Neural progenitor cell (in vitro differentiated cells): ENCODE measurements around the gene TYK2.
"Not testable (repeated sequence)": the region's sequence is repeated elsewhere in the genome, so short reads cannot be mapped to it uniquely, and the experiment has no call there.

ENCODE experiments used
- EZH2 ChIP-seq: fragments of 200-600 bp; sonication (generic); IDR thresholded peaks from 2 replicates; pipeline ENCODE4 v1.6.1; 2017; ENCODE audit warnings: antibody characterized with exemption, mild to moderate bottlenecking, moderate library complexity
- TF ChIP-seq, protein P1 (sequence below): fragments of 200-600 bp; sonication (generic); IDR thresholded peaks from 2 replicates; pipeline ENCODE4 v1.5.1; 2017; ENCODE audit warnings: antibody characterized with exemption, mild to moderate bottlenecking

DNA sequence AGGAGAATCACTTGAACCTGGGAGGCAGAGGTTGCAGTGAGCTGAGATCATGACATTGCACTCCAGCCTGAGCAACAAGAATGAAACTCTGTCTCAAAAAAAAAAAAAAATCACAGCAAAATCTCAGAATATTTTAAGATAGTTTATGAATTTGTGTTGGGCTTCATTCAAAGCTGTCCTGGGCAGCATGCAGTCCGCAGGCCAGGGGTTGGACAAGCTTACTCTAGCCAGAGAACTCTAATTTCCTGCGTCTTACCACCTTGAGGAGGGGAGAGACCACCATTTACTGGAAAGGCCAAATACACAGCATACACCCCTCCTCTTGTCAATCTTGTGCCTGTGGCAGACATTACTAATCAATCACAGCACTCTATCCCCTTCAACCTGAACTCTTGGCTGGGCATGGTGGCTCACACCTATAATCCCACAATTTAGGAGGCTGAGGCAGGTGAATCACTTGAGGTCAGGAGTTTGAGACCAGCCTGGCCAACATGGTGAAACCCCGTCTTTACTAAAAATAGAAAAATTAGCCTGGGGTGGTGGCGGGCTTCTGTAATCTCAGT, 13.3 kb downstream of the TYK2 start:
- TF ChIP-seq EZH2, result not testable (repeated sequence)
- TF ChIP-seq, protein P1, sequence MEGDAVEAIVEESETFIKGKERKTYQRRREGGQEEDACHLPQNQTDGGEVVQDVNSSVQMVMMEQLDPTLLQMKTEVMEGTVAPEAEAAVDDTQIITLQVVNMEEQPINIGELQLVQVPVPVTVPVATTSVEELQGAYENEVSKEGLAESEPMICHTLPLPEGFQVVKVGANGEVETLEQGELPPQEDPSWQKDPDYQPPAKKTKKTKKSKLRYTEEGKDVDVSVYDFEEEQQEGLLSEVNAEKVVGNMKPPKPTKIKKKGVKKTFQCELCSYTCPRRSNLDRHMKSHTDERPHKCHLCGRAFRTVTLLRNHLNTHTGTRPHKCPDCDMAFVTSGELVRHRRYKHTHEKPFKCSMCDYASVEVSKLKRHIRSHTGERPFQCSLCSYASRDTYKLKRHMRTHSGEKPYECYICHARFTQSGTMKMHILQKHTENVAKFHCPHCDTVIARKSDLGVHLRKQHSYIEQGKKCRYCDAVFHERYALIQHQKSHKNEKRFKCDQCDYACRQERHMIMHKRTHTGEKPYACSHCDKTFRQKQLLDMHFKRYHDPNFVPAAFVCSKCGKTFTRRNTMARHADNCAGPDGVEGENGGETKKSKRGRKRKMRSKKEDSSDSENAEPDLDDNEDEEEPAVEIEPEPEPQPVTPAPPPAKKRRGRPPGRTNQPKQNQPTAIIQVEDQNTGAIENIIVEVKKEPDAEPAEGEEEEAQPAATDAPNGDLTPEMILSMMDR, result not testable (repeated sequence)
